Stimulated activated CD8-positive, alpha-beta memory T cell treated with anti-CD3 and anti-CD28 coated beads, Interleukin-2, amount 100 ng/mL, for 48 hours (primary cell): ENCODE data around the gene PDSS2.
"Not testable (repeated sequence)": the region's sequence is repeated elsewhere in the genome, so short reads cannot be mapped to it uniquely, and the experiment has no call there.

ENCODE experiments used
- DNase-seq, 2 donors: peaks; one replicate each; pipeline ENCODE4 v3.0.0-alpha.2; 2020; ENCODE audit warnings: low read depth in 2 of 2

The PDSS2 gene

GRCh38 chr6:107118976-107119375, 340.4 kb downstream of the PDSS2 start:
- DNase-seq: no peak

GRCh38 chr6:107118540-107118939, 340.8 kb downstream of the PDSS2 start:
- DNase-seq: not testable (repeated sequence)

DNA sequence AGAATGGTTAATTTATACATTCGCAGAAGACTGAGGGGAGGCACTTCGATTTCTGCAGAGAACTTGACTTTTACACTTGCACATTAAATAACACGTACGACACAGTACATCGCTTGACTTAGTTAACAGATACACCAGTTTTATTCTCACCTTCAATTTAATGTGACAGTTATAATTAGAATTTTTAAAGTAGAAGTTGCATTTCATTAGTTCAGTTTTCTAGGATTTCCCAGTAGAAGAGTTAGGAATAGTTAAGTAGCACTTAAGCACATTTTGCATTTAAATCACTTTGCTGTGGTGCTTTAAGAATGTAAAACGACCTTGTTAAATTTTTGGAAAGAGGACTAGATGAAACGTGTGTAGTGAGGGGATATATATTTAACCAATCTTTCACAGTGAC, 342.4 kb downstream of the PDSS2 start:
- no peak for DNase-seq

DNA sequence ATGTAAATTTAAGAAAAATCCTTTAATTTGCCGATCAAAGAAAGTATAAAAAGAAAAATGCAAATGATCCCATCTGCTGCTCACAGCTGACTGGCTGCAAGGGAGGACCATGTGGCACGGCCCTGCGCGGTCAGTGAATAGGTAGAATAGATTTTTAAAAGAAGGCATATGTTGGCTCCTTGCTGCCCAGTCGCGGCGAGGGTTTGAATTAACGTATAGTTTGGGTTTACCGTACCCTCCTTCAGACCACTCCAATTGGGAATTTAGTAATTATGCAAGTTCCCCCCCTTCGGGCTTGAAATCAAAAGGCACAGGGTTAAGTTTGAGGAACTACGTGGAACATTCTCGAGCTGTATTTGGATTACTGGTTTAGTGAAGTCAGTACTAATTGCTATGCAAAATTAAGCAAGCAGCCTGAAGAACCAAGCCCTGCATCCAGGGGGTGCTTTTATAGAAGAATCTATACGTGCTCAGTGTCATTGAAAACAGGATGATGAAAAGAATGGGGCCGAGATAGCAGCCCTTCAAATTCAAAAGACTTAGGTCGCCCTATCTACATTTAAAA, 343.0 kb downstream of the PDSS2 start:
- DNase-seq: peak in 1 of 2 donors; percentile 2

- DNase-seq: peak in 1 of 2 donors; percentile 17
Measured at GRCh38 chr6:107115695-107116327, 343.6 kb downstream of the PDSS2 start.

DNA sequence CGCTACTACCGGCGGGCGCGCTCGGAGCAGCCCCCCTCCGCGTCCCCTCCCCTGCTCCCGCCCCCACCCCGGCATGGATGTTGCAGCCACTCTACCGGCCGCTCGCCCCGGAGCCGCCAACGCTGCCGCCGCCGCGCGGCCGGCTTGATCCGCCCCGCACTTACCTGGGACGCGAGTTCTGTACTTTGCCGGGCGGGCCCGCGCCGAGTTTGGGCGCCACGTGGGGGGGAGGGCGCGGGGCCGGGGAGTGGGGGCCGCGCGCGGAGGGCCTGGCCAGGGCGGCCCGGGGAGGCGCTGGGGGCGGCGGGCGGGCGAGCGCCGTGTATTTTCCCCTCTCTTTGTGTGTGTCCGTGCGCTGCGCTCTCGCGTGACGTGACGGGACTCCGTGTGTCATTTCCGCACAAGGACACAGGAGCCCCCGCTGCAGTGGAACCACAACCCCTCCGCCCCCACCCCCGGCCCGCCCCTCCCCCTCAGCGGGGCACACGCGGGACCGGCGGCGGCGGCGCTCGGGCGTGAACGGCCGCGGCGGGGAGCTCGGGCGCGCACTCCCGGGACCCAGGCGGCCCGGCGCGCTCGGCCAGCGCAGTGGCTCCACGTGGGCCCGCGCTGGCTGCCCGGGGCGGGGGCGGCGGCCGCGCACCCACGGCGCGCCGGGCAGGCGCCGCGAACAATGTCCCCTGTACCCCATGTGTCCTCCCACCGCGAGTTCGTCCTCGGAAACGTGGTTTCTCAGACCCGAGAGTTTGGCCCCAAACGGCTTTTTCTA, 344.3 kb downstream of the PDSS2 start, which contains the start of gene BEND3:
Gene BEND3 (minus strand): TSS at position 590 of the 769 bp plus-strand sequence. CDS start 16,230 bp downstream, outside the sequence.
- DNase-seq: peak; percentile 15 to 23

GRCh38 chr6:107114213-107114925, 345.0 kb downstream of the PDSS2 start:
- DNase-seq: peak; percentile 69 to 70

DNA sequence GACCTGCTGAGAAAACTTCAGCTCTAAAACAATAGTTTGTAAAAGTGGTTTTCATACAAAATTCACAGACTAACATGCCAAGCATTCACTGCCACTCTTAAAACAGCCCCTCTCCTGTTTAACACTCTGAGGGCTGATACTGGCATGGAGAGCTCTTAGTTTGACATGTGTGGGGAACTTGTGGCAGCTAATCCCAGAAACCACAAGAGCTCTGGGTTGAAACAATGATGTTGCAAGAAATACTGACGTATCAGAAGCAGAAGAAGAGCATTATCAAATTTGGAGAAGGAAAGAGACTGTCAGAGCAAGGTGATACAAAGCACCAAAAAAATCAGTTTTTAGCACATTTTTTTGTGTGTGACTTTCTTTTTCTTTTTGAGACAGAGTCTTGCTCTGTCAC, 349.2 kb downstream of the PDSS2 start:
- DNase-seq: no peak

- no peak for DNase-seq
Measured at GRCh38 chr6:107108201-107108890, 351.0 kb downstream of the PDSS2 start.

DNA sequence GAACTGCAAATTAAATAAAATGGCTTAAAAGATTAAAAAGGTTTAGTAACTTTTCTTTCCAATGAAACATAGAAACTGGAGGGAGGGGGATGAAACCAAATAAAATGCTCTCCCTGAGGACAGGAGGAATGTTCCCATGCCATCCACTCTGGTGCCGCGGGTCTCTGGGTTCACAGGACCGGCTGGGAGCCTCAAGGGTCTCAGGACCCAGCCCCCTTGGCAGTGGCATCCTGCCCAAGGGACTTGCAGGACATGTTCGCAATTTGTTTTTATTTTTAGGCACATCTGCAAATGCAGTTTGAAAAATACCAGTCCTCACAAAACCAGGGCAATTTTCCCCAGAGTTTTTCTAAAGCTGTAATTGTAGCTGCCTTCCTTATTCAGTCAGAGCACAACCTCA, 351.6 kb downstream of the PDSS2 start:
- DNase-seq: no peak

GRCh38 chr6:107106165-107106564, 353.2 kb downstream of the PDSS2 start:
- no peak for DNase-seq

GRCh38 chr6:107105511-107106116, 353.8 kb downstream of the PDSS2 start:
- no peak for DNase-seq

- no peak for DNase-seq
Measured at GRCh38 chr6:107103082-107103481, 356.3 kb downstream of the PDSS2 start.
